HepG2 (cell line): ENCODE results near the gene ALLC. TPM values are rescaled to one million over a fixed set of nuclear protein-coding genes. Genes with fewer than 3 reads are reported as not detected.

Source experiments
- AHDC1 ChIP-seq: sonication (generic); formaldehyde crosslinking; IDR thresholded peaks from 2 replicates; pipeline ENCODE4 v1.5.1; 2020; ENCODE audit warnings: mild to moderate bottlenecking, missing genetic modification reagents, borderline replicate concordance
- HNRNPH1 ChIP-seq: fragments of 200-400 bp; formaldehyde crosslinking; optimal IDR thresholded peaks from 2 replicates; pipeline ENCODE3; 2017; ENCODE audit warnings: mild to moderate bottlenecking, low read depth, low read length
- KLF15 ChIP-seq: sonication (generic); formaldehyde crosslinking; IDR thresholded peaks from 2 replicates; pipeline ENCODE4 v1.8.1; 2023; ENCODE audit warnings: borderline replicate concordance, mild to moderate bottlenecking, inconsistent platforms, missing genetic modification reagents, mixed read lengths
- SMARCC2 ChIP-seq: fragments of 450-650 bp; IDR thresholded peaks from 2 replicates; pipeline ENCODE4 v1.6.1; 2017; ENCODE audit warnings: antibody characterized with exemption, mild to moderate bottlenecking
- ZNF136 ChIP-seq: sonication (generic); formaldehyde crosslinking; IDR thresholded peaks from 2 replicates; pipeline ENCODE4 v1.8.1; 2022; ENCODE audit warnings: low read depth, mild to moderate bottlenecking, moderate library complexity, missing genetic modification reagents
- polyA plus RNA-seq, 8 experiments: library from polyadenylated mRNA; depleted of rRNA in 3 of 8; stranded (reverse) in 7 of 8; unstranded in 1 of 8; fragments of >200 nt; fragmentation: Illumina TruSeq in 4 of 8; extraction: Trizol in 4 of 8; gene quantifications; 2 replicates each; pipeline versions ENCODE4 v1.2.1 to v1.2.3, GENCODE V29; 2011 to 2016; ENCODE audit warnings: low read depth in 4 of 8, missing spikeins in 1 of 8, mixed read lengths in 1 of 8; ENCODE audit not compliant: insufficient read depth in 1 of 8
- total RNA-seq, 5 experiments: library from RNA; depleted of rRNA; stranded (reverse); fragments of >200 nt; fragmentation: Illumina TruSeq; extraction: Trizol; gene quantifications; 2 replicates each; pipeline ENCODE4 v1.2.3, GENCODE V29; 2016; ENCODE audit warnings: low read depth in 1 of 5
- TF ChIP-seq, protein P1 (sequence below): fragments of 450-650 bp; IDR thresholded peaks from 2 replicates; pipeline ENCODE4 v1.6.1; 2016

Gene ALLC
- total and polyA plus RNA-seq, 2 of the 13 experiments (the other 11 are each of a cell fraction or from before 2014, with no cell fraction given): 0.08 to 0.11 TPM

DNA sequence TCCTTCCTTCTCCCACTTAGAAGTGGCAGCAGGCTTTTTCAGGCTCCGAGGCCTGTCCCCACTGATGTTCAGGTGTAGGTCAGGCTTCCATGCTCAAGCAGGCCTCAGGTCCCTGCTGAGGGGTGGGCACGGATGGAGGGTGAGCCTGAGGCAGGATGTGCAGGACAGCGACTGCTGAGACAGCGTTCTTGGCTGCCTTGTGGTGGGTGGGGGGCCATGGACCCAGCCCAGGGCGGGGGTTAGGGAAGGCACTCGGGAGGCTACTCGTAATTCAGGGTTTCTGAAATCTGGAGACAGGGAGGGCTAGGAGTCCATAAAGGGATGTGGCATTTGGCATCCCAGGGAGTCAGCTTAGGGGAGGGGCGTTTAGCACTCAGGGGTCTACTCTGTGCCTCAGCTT is 32.8 kb upstream of the ALLC start (continued):
- TF ChIP-seq, protein P1, sequence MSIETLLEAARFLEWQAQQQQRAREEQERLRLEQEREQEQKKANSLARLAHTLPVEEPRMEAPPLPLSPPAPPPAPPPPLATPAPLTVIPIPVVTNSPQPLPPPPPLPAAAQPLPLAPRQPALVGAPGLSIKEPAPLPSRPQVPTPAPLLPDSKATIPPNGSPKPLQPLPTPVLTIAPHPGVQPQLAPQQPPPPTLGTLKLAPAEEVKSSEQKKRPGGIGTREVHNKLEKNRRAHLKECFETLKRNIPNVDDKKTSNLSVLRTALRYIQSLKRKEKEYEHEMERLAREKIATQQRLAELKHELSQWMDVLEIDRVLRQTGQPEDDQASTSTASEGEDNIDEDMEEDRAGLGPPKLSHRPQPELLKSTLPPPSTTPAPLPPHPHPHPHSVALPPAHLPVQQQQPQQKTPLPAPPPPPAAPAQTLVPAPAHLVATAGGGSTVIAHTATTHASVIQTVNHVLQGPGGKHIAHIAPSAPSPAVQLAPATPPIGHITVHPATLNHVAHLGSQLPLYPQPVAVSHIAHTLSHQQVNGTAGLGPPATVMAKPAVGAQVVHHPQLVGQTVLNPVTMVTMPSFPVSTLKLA: no peak
- TF ChIP-seq ZNF136 (CRISPR knock-in tag): no peak
- no peak for TF ChIP-seq KLF15 (CRISPR knock-in tag)
- TF ChIP-seq SMARCC2: no peak
- TF ChIP-seq AHDC1: no peak
- no peak for TF ChIP-seq HNRNPH1
